Keratinocyte (primary cell): ENCODE data around the gene MMAB. TPM values are rescaled to one million over a fixed set of nuclear protein-coding genes. Genes with fewer than 3 reads are reported as not detected.

Experiments
- DNase-seq: peaks from one replicate; pipeline ENCODE4 v3.0.0-alpha.2; 2011; ENCODE audit warnings: low read depth, missing footprints, low spot score
- FAIRE-seq: peaks from 2 replicates; lab custom pipeline; 2011; peaks lifted over from hg19 to GRCh38; lab: Jason Lieb, UNC
- H2AFZ ChIP-seq: 2 replicates; pipeline ENCODE4 v1.6.0; 2012; ENCODE audit warnings: low read length, control low read depth, inconsistent platforms; ENCODE audit not compliant: control insufficient read depth
- H3K27ac ChIP-seq: 2 replicates; pipeline ENCODE4 v1.5.1; 2011; ENCODE audit warnings: low read length; ENCODE audit not compliant: control insufficient read depth, insufficient read depth
- H3K27me3 ChIP-seq: 3 replicates; pipeline ENCODE4 v1.6.0; 2011; ENCODE audit warnings: low read length; ENCODE audit not compliant: control insufficient read depth, insufficient read depth; ENCODE audit errors: extremely low read depth
- H3K36me3 ChIP-seq, 2 experiments: 2 replicates in 1 of 2; 3 replicates in 1 of 2; pipeline ENCODE4 v1.5.1; 2011; ENCODE audit warnings: low read length in 2 of 2, mild to moderate bottlenecking in 1 of 2; ENCODE audit not compliant: control insufficient read depth in 2 of 2, insufficient read depth in 2 of 2; ENCODE audit errors: extremely low read depth in 1 of 2
- H3K4me1 ChIP-seq: 3 replicates; pipeline ENCODE4 v1.5.1; 2011; ENCODE audit warnings: low read length; ENCODE audit not compliant: control insufficient read depth, insufficient read depth; ENCODE audit errors: extremely low read depth
- H3K4me2 ChIP-seq: 3 replicates; pipeline ENCODE4 v1.6.0; 2011; ENCODE audit warnings: low read depth, low read length; ENCODE audit not compliant: control insufficient read depth, insufficient read depth; ENCODE audit errors: extremely low read depth
- H3K4me3 ChIP-seq, 3 experiments: fragments of 200-600 bp in 1 of 3; sonication (generic) in 1 of 3; 2 replicates in 2 of 3; 3 replicates in 1 of 3; pipeline ENCODE4 v1.5.1; 2011 to 2016; ENCODE audit warnings: low read length in 3 of 3, mild to moderate bottlenecking in 3 of 3, control low read depth in 2 of 3, inconsistent platforms in 1 of 3, low read depth in 1 of 3, mixed read lengths in 1 of 3, mixed run types in 1 of 3, moderate library complexity in 1 of 3; ENCODE audit not compliant: control insufficient read depth in 2 of 3, insufficient read depth in 2 of 3; ENCODE audit errors: extremely low read depth in 1 of 3
- H3K79me2 ChIP-seq: 2 replicates; pipeline ENCODE4 v1.6.0; 2012; ENCODE audit warnings: low read length; ENCODE audit not compliant: control insufficient read depth, insufficient read depth
- H3K9ac ChIP-seq: 3 replicates; pipeline ENCODE4 v1.6.0; 2011; ENCODE audit warnings: low read length; ENCODE audit not compliant: control insufficient read depth, insufficient read depth; ENCODE audit errors: extremely low read depth
- H3K9me1 ChIP-seq: 3 replicates; pipeline ENCODE4 v1.6.0; 2011; ENCODE audit warnings: low read length; ENCODE audit not compliant: control insufficient read depth, insufficient read depth; ENCODE audit errors: extremely low read depth
- H3K9me3 ChIP-seq: 2 replicates; pipeline ENCODE4 v1.5.1; 2012; ENCODE audit warnings: low read depth, low read length; ENCODE audit not compliant: control insufficient read depth
- H4K20me1 ChIP-seq: 3 replicates; pipeline ENCODE4 v1.6.0; 2011; ENCODE audit warnings: low read length; ENCODE audit not compliant: control insufficient read depth, insufficient read depth; ENCODE audit errors: extremely low read depth
- CTCF ChIP-seq, 3 experiments: IDR thresholded peaks in 1 of 3; conservative IDR thresholded peaks in 1 of 3; optimal IDR thresholded peaks in 1 of 3; 2 replicates in 2 of 3; 3 replicates in 1 of 3; pipeline versions ENCODE3 to v1.5.1; 2011; ENCODE audit warnings: low read length in 3 of 3, mild to moderate bottlenecking in 3 of 3, moderate library complexity in 2 of 3, control low read depth in 1 of 3, inconsistent platforms in 1 of 3; ENCODE audit not compliant: insufficient read depth in 2 of 3; ENCODE audit errors: extremely low read depth in 1 of 3
- EZH2 ChIP-seq: IDR thresholded peaks from one replicate; pipeline ENCODE4 v1.6.1; 2012; ENCODE audit warnings: inconsistent platforms, mild to moderate bottlenecking, low read length, moderate library complexity
- dilution Hi-C: fragments of 300-500 bp; cut with MboI; formaldehyde crosslinking; loops from one replicate; pipeline ENCODE4 v1.7.0; 2020; ENCODE audit warnings: low sequenced_read_pairs; ENCODE audit not compliant: extremely low pct_ligation_motif_present
- polyA plus RNA-seq, 5 experiments: library from polyadenylated mRNA; depleted of rRNA in 3 of 5; stranded (reverse) in 3 of 5; stranded (forward) in 1 of 5; unstranded in 1 of 5; fragments of >200 nt; gene quantifications; 1 replicate in 1 of 5; 2 replicates in 3 of 5; 3 replicates in 1 of 5; pipeline versions ENCODE4 v1.2.1 to v1.2.3, GENCODE V29; 2011 to 2012; ENCODE audit warnings: missing spikeins in 2 of 5, low read depth in 1 of 5, low replicate concordance in 1 of 5

Gene MMAB
- polyA plus RNA-seq, 1 donor (not counting 4 experiments of a cell fraction or from before 2014, with no cell fraction given): 30.6 TPM

GRCh38 chr12:109532721-109533486 is 40.4 kb downstream of the MMAB start:
- Histone ChIP-seq H4K20me1 (no peaks in the 10 kb centered on the region), H3K4me3 (no peak overlapping the region), H3K9me3 (no peaks in the 10 kb centered on the region), H3K27me3 (no peaks in the 10 kb centered on the region), H3K79me2 (no peaks in the 10 kb centered on the region), H3K36me3 (peaks cover 0 to 6% of the 10 kb centered on the region in 2 experiments), H3K27ac (no peak overlapping the region), H3K4me2 (no peak overlapping the region), H3K9ac (no peak overlapping the region), H3K4me1 (peaks cover 2% of the 10 kb centered on the region), H2AFZ (no peak overlapping the region), H3K9me1 (no peaks in the 10 kb centered on the region)
- TF ChIP-seq EZH2: no peak
- TF ChIP-seq CTCF (optimal IDR thresholded peaks at IDR 0.05 in 1 of 3, IDR thresholded peaks at IDR 0.05 in 1 of 3, conservative IDR thresholded peaks at IDR 0.05 in 1 of 3; ENCODE audit: extremely low read depth in 1 of 3, insufficient read depth in 2 of 3, low read length in 3 of 3): no peak
- dilution Hi-C loops: loop anchor here (25.0 kb wide), 1 partner anchor 254 kb away; no protein-coding TSS in a partner anchor
- no peak for DNase-seq
- FAIRE-seq: no peak

DNA sequence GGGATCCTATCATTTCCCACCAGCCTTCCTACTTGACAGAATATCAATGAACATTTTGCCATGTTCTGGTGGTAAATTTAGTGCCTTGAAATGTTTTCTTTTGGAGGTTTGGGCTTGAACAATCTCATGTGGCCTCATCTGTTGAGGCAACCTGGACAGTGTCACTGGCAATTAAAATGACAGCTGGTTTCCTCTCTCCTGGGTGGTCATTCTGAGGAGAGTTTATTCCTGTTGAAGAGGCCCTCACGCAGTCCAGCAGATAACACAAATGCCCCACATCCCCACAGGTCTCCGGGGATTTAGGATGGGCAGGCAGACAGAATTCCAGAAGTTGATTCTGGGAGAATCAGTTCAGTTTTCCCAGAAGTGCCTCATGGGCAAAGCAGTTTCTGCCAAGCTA is 41.9 kb downstream of the MMAB start:
- no peak overlapping the region for H3K4me2 ChIP-seq
- no peaks in the 10 kb centered on the region for H4K20me1 ChIP-seq
- H3K36me3 ChIP-seq: peaks cover 0 to 12% of the 10 kb centered on the region in 2 experiments
- FAIRE-seq (no peak), DNase-seq (no peak)
- no peaks in the 10 kb centered on the region for H3K9me1 ChIP-seq
- no peaks in the 10 kb centered on the region for H3K27me3 ChIP-seq
- H3K79me2 ChIP-seq: no peaks in the 10 kb centered on the region
- H3K9me3 ChIP-seq: no peaks in the 10 kb centered on the region
- H3K4me3 ChIP-seq: no peak overlapping the region
- no peak overlapping the region for H2AFZ ChIP-seq
- dilution Hi-C loops: loop anchor here (25.0 kb wide), 1 partner anchor 256 kb away; no protein-coding TSS in a partner anchor
- no peak overlapping the region for H3K27ac ChIP-seq
- H3K9ac ChIP-seq: no peak overlapping the region
- TF ChIP-seq EZH2 (no peak), CTCF (optimal IDR thresholded peaks at IDR 0.05 in 1 of 3, IDR thresholded peaks at IDR 0.05 in 1 of 3, conservative IDR thresholded peaks at IDR 0.05 in 1 of 3; ENCODE audit: extremely low read depth in 1 of 3, insufficient read depth in 2 of 3, low read length in 3 of 3) (no peak)
- peaks cover 2% of the 10 kb centered on the region for H3K4me1 ChIP-seq
